Embryonic facial prominence (tissue), 1 donor: ENCODE results near the gene NCMAP.
"Not testable (repeated sequence)": the region's sequence is repeated elsewhere in the genome, so short reads cannot be mapped to it uniquely, and the experiment has no call there.

Experiments used
- DNase-seq: peaks from one replicate; pipeline ENCODE4 v3.0.0-alpha.2; 2016; ENCODE audit errors: extremely low spot score

Gene NCMAP

GRCh38 chr1:24541711-24542346 is 14.1 kb upstream of the NCMAP start:
- no peak for DNase-seq

DNA sequence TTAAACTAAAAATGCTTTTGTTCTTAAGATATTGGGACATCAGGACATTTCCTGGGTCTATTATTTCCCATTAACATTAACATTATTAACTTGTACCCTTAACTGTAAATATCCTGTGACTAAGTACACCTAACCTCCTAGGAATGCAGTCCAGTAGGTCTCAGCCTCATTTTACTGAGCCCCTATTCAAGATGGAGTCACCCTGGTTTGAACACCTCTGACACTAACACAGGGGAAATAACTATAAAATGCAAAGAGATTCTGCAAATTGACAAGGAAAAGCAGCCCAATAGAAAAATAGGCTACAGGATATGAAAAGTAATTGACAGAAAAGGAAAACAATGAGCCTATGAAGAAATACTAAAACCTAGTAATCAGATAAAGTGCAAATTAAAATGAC is 11.6 kb upstream of the NCMAP start:
- DNase-seq, result no peak

- DNase-seq, result no peak
Observed at GRCh38 chr1:24545662-24546061, 10.2 kb upstream of the NCMAP start.

DNA sequence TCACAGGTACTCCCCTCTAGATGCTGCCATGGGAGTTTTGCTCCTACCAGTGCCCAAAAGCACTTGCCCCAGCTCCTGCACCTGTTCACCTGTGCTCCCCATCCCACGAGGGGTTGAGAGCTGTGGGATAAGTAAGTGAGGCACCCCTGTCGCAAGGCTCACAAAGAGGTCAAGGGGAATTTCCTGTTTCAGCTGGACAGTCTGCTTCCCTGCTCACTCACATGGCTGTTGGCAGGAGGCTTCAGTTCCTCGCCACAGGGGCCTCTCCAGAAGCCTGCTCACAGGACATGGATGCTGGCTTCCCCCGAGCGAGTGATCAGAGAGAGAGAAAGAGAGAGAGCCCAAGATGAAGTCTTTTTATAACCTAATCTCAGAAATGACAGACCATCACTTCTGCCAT is 8.7 kb upstream of the NCMAP start:
- no peak for DNase-seq

GRCh38 chr1:24548070-24548469 is 7.8 kb upstream of the NCMAP start:
- DNase-seq, result no peak

GRCh38 chr1:24549210-24549609 is 6.7 kb upstream of the NCMAP start:
- DNase-seq, result not testable (repeated sequence)

DNA sequence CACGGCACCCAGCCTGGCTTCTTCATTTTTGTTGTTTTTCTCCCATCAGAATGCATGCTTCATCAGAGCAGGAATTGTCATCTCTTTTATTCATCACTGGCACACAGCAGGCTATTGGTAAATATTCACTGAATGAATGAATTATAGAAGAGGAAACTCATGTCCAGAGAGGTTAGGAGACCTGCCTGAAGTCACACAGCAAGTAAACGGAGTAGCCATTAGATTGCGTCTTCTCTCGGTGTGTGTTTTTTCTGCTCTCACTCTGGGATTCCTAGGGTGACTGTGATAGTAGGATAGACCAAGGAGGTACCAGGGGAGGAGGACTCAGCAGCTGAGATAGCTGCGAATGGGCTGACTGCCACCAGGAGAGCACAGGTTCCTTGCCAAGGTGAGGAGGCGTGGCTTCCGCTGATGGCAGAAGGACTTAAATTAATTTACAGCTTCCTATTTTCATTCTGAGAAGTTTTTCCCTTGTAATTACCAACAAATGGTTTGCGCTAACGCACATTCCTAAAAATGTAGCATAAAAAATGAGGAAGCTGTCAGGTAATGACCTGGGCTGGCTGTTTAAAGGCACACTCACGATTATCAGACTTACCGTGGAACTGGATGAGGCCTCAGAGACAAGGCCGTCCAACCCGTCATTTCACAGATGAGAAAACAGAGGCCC is 4.5 kb upstream of the NCMAP start:
- DNase-seq, result no peak

DNA sequence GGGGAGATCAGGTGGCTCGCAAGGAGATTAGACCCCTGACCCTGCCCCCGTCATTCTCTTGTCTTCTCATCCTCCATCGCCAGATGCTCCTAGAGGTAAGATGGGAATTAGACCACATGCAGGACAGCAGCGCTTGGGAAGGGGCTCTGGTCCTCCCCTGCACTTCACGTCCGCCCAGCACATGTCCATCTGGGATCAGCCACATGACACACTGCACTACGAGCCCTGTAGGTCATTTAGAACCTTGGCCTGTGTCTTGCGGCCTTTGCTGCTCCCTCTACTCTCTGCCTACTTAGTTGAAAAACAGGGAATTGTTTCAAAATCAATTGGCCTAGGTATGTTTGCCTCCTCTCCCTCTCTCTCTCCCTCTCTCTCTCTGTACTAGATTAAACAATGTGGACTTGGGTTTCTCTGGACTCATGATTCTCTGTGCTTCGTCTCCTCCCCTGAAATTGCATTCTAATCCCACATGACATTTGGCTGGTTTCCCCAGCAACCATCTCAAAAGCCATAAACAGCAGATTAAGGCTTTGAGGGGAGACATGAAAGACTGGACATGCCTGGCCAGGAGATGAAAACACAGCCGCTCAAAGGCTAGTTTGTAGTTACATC is 3.8 kb upstream of the NCMAP start:
- DNase-seq, result no peak

GRCh38 chr1:24553931-24554330 is 2.0 kb upstream of the NCMAP start:
- no peak for DNase-seq

DNA sequence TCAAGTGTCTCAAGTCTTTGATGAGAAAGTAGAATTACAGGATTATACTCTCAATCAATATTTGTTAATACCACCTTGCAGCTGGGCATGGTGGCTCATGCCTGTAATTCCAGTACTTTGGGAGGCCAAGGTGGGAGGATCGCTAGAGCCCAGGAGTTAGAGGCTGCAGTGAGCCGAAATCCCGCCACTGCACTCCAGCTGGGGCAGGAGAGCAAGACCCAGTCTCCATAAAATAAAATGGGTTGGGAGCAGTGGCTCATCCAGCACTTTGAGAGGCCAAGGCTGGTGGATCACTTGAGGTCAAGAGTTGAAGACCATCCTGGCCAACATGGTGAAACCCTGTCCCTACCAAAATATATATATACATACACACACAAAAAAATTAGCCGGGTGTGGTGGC is 1.2 kb upstream of the NCMAP start:
- DNase-seq, result no peak

DNA sequence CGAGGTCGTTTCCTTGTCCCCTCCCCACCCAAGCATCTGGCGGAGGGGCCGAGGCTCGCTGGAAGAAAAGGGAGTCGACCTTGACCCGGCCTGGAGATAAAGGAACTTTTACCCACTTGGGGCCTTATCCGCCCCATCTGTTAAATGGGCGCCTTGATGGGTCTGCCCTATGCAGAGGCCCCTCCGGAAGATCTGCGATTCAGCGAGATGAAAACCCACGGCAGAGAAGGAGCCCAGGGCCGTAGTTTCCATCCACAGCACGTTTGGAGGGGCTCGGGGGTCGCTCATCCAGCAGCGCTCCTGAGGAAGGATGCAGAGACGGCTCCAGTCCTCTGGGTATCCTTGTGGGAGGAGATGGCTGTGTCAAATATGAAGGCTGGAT is 518 bp downstream of the NCMAP start:
- no peak for DNase-seq

GRCh38 chr1:24557220-24557619 is 1.3 kb downstream of the NCMAP start:
- DNase-seq, result no peak

GRCh38 chr1:24557711-24558131 is 1.8 kb downstream of the NCMAP start:
- no peak for DNase-seq

DNA sequence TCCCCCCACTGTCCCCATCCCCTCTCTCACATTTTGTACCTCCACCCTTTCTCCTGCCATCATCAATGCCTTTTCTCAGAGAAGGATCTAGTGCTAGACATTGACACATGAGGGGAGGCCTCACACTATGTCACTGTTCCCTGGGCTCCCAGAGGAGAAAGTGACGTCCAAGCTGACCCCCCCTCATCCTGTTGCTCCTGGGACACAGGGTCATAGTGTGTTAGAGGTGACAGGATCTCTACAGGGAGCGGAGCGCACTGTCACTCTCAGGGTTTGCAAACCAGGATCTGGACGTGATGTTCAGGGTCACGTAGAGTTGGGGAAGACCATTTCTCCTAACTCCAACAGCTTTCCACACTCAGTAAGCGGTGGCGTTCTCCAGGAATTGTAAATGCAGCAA is 2.6 kb downstream of the NCMAP start:
- DNase-seq, result no peak

- DNase-seq, result no peak
Observed at GRCh38 chr1:24558902-24559791, 3.3 kb downstream of the NCMAP start.

DNA sequence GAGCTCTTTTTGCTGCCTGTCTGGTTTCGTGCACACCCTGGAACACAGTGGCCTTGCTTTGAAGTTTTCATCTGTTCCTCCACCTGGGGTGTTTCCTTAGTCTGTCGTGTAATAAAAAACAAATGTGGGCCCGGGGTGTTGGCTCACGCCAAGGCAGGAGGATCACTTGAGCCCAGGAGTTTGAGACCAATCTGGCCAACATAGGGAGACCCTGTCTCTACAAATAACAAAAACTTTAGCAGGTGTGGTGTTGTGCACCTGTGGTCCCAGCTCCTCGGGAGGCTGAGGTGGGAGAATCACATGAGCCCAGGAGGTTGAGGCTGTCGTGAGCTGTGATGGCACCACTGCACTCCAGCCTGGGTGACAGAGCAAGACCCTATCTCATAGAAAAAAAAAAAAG is 4.5 kb downstream of the NCMAP start:
- DNase-seq, result no peak

DNA sequence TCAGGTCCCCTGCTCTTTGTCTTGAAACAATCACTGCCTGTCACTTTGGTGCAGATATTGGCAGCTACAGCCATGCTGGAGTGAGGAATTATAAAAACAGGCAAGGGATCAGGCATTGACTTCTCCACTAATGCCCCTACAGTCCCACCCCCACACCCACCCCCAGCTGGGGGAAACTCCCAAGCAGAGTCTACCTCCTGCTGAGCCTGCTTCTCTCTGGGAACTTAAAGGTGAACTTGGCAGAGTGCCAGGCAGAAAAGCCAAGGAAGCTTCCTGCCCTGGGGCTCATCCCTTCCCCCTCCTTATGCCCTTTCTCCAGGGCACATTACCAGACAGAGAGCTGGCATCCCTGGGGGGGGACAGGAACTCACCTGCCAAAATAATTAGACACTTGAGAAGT is 6.7 kb downstream of the NCMAP start:
- DNase-seq, result no peak

DNA sequence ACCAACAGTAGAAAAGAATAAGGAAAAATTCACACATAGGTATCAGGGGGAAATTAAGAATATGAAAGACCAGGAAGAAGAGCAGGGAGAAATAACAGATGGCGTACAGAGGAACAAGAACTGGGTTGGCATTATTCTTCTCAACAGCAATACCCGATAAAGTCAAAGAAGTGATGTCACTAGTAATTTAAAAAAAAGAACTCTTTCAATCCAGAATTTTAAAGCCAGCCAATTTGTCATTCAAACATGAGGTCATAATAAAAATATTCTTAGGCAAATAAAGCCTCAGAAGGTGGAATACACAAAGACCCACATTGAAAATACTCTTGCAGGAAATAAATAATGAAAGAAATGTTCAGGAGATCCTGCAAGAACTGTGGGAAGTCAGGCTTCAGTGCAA is 8.8 kb downstream of the NCMAP start:
- no peak for DNase-seq

DNA sequence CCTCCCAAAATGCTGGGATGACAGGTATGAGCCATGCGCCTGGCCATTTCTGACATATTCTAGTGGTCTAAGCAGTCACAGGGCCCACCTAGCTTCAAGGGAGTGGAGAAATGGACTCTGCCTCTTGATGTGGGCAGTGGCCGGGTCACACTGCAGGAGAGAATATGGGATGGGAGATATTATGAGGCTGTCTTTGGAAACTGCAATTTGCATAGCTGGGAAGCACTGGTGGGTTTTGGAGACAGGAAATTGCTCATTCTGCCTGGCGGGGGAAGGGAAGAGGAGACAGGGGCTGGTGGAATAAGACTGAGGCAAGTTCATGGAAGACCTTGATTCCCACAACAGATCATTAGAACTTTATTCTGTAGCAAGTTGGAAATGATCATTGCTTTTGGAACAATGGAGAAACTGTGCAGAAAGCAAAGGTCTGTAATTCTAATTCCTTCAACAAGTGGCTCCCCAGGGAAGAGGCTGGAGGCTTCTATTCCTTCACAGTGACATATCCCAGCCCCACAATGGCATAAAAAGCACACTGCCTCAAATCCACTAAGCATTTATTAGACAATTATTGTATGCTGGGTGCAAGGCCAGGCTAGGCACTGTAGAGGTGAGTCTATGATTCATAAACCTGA is 10.5 kb downstream of the NCMAP start:
- no peak for DNase-seq

- DNase-seq, result no peak
Observed at GRCh38 chr1:24567792-24568388, 12.0 kb downstream of the NCMAP start.

- no peak for DNase-seq
Observed at GRCh38 chr1:24568475-24568874, 12.6 kb downstream of the NCMAP start.
